ENCODE results near the gene KRTAP15-1.

GRCh38 chr21:30391492-30392025 lies 48.5 kb upstream of the KRTAP15-1 start:
- TF ChIP-seq POLR2A (IDR thresholded peaks at IDR 0.05; ENCODE audit: low read depth, low read length), result no peak
- TF ChIP-seq CTCF (IDR thresholded peaks at IDR 0.05; ENCODE audit: extremely low read depth in 1 of 2, insufficient read depth in 1 of 2, low read depth in 1 of 2, low read length in 2 of 2), result no peak
- no peak for TF ChIP-seq EZH2 (IDR thresholded peaks at IDR 0.05; ENCODE audit: borderline replicate concordance, low read depth, low read length, severe bottlenecking)
- TF ChIP-seq MAX (IDR thresholded peaks at IDR 0.05; ENCODE audit: insufficient read depth, insufficient read length), result no peak
